Keratinocyte (primary cell): ENCODE measurements around the gene BLNK. TPM values are rescaled to one million over a fixed set of nuclear protein-coding genes. Genes with fewer than 3 reads are reported as not detected.

ENCODE experiments used
- DNase-seq: peaks from one replicate; pipeline ENCODE4 v3.0.0-alpha.2; 2011; ENCODE audit warnings: low read depth, missing footprints, low spot score
- FAIRE-seq: peaks from 2 replicates; lab custom pipeline; 2011; peaks lifted over from hg19 to GRCh38; lab: Jason Lieb, UNC
- H2AFZ ChIP-seq: 2 replicates; pipeline ENCODE4 v1.6.0; 2012; ENCODE audit warnings: low read length, control low read depth, inconsistent platforms; ENCODE audit not compliant: control insufficient read depth
- H3K27ac ChIP-seq: 2 replicates; pipeline ENCODE4 v1.5.1; 2011; ENCODE audit warnings: low read length; ENCODE audit not compliant: control insufficient read depth, insufficient read depth
- H3K27me3 ChIP-seq: 3 replicates; pipeline ENCODE4 v1.6.0; 2011; ENCODE audit warnings: low read length; ENCODE audit not compliant: control insufficient read depth, insufficient read depth; ENCODE audit errors: extremely low read depth
- H3K36me3 ChIP-seq, 2 experiments: 2 replicates in 1 of 2; 3 replicates in 1 of 2; pipeline ENCODE4 v1.5.1; 2011; ENCODE audit warnings: low read length in 2 of 2, mild to moderate bottlenecking in 1 of 2; ENCODE audit not compliant: control insufficient read depth in 2 of 2, insufficient read depth in 2 of 2; ENCODE audit errors: extremely low read depth in 1 of 2
- H3K4me1 ChIP-seq: 3 replicates; pipeline ENCODE4 v1.5.1; 2011; ENCODE audit warnings: low read length; ENCODE audit not compliant: control insufficient read depth, insufficient read depth; ENCODE audit errors: extremely low read depth
- H3K4me2 ChIP-seq: 3 replicates; pipeline ENCODE4 v1.6.0; 2011; ENCODE audit warnings: low read depth, low read length; ENCODE audit not compliant: control insufficient read depth, insufficient read depth; ENCODE audit errors: extremely low read depth
- H3K4me3 ChIP-seq, 3 experiments: fragments of 200-600 bp in 1 of 3; sonication (generic) in 1 of 3; 2 replicates in 2 of 3; 3 replicates in 1 of 3; pipeline ENCODE4 v1.5.1; 2011 to 2016; ENCODE audit warnings: low read length in 3 of 3, mild to moderate bottlenecking in 3 of 3, control low read depth in 2 of 3, inconsistent platforms in 1 of 3, low read depth in 1 of 3, mixed read lengths in 1 of 3, mixed run types in 1 of 3, moderate library complexity in 1 of 3; ENCODE audit not compliant: control insufficient read depth in 2 of 3, insufficient read depth in 2 of 3; ENCODE audit errors: extremely low read depth in 1 of 3
- H3K79me2 ChIP-seq: 2 replicates; pipeline ENCODE4 v1.6.0; 2012; ENCODE audit warnings: low read length; ENCODE audit not compliant: control insufficient read depth, insufficient read depth
- H3K9ac ChIP-seq: 3 replicates; pipeline ENCODE4 v1.6.0; 2011; ENCODE audit warnings: low read length; ENCODE audit not compliant: control insufficient read depth, insufficient read depth; ENCODE audit errors: extremely low read depth
- H3K9me1 ChIP-seq: 3 replicates; pipeline ENCODE4 v1.6.0; 2011; ENCODE audit warnings: low read length; ENCODE audit not compliant: control insufficient read depth, insufficient read depth; ENCODE audit errors: extremely low read depth
- H3K9me3 ChIP-seq: 2 replicates; pipeline ENCODE4 v1.5.1; 2012; ENCODE audit warnings: low read depth, low read length; ENCODE audit not compliant: control insufficient read depth
- H4K20me1 ChIP-seq: 3 replicates; pipeline ENCODE4 v1.6.0; 2011; ENCODE audit warnings: low read length; ENCODE audit not compliant: control insufficient read depth, insufficient read depth; ENCODE audit errors: extremely low read depth
- EZH2 ChIP-seq: IDR thresholded peaks from one replicate; pipeline ENCODE4 v1.6.1; 2012; ENCODE audit warnings: inconsistent platforms, mild to moderate bottlenecking, low read length, moderate library complexity
- dilution Hi-C: fragments of 300-500 bp; cut with MboI; formaldehyde crosslinking; loops from one replicate; pipeline ENCODE4 v1.7.0; 2020; ENCODE audit warnings: low sequenced_read_pairs; ENCODE audit not compliant: extremely low pct_ligation_motif_present
- polyA plus RNA-seq, 5 experiments: library from polyadenylated mRNA; depleted of rRNA in 3 of 5; stranded (reverse) in 3 of 5; stranded (forward) in 1 of 5; unstranded in 1 of 5; fragments of >200 nt; gene quantifications; 1 replicate in 1 of 5; 2 replicates in 3 of 5; 3 replicates in 1 of 5; pipeline versions ENCODE4 v1.2.1 to v1.2.3, GENCODE V29; 2011 to 2012; ENCODE audit warnings: missing spikeins in 2 of 5, low read depth in 1 of 5, low replicate concordance in 1 of 5
- TF ChIP-seq, protein P1 (sequence below), 3 experiments: IDR thresholded peaks in 1 of 3; conservative IDR thresholded peaks in 1 of 3; optimal IDR thresholded peaks in 1 of 3; 2 replicates in 2 of 3; 3 replicates in 1 of 3; pipeline versions ENCODE3 to v1.5.1; 2011; ENCODE audit warnings: low read length in 3 of 3, mild to moderate bottlenecking in 3 of 3, moderate library complexity in 2 of 3, control low read depth in 1 of 3, inconsistent platforms in 1 of 3; ENCODE audit not compliant: insufficient read depth in 2 of 3; ENCODE audit errors: extremely low read depth in 1 of 3

BLNK gene
- polyA plus RNA-seq, 1 donor (not counting 4 experiments of a cell fraction or from before 2014, with no cell fraction given), result 2.2 TPM

DNA sequence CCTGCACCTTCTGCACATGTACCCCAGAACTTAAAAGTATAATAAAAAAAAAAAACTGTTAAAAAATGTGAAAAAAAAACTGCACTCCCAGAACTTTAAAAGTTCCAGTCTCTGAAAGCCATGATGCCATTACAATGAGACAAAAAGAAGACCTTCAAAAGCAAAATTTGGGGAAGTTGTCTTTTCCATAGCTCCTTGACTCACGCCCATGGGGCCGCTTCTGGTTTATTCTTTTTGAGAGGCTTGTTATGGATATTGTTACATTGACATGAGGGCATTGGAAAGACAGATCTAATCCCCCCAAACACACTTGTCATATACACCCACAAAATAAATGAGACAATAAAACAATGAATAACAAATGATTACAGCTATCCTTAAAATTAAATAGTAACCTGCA, 798 bp downstream of the BLNK start:
- dilution Hi-C loops, result no loop called here
- peaks cover 37% of the 10 kb centered on the region for H3K4me1 ChIP-seq
- H3K27me3 ChIP-seq, result no peaks in the 10 kb centered on the region
- H3K4me2 ChIP-seq, result no peak overlapping the region
- H3K79me2 ChIP-seq, result no peaks in the 10 kb centered on the region
- DNase-seq, result no peak
- H4K20me1 ChIP-seq, result no peaks in the 10 kb centered on the region
- no peaks in the 10 kb centered on the region for H3K9me3 ChIP-seq
- no peak overlapping the region for H3K4me3 ChIP-seq
- H3K36me3 ChIP-seq, result no peaks in the 10 kb centered on the region
- no peaks in the 10 kb centered on the region for H3K9me1 ChIP-seq
- TF ChIP-seq, protein P1, sequence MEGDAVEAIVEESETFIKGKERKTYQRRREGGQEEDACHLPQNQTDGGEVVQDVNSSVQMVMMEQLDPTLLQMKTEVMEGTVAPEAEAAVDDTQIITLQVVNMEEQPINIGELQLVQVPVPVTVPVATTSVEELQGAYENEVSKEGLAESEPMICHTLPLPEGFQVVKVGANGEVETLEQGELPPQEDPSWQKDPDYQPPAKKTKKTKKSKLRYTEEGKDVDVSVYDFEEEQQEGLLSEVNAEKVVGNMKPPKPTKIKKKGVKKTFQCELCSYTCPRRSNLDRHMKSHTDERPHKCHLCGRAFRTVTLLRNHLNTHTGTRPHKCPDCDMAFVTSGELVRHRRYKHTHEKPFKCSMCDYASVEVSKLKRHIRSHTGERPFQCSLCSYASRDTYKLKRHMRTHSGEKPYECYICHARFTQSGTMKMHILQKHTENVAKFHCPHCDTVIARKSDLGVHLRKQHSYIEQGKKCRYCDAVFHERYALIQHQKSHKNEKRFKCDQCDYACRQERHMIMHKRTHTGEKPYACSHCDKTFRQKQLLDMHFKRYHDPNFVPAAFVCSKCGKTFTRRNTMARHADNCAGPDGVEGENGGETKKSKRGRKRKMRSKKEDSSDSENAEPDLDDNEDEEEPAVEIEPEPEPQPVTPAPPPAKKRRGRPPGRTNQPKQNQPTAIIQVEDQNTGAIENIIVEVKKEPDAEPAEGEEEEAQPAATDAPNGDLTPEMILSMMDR (optimal IDR thresholded peaks at IDR 0.05 in 1 of 3, IDR thresholded peaks at IDR 0.05 in 1 of 3, conservative IDR thresholded peaks at IDR 0.05 in 1 of 3; ENCODE audit: extremely low read depth in 1 of 3, insufficient read depth in 2 of 3, low read length in 3 of 3), result no peak
- no peak for TF ChIP-seq EZH2
- no peak overlapping the region for H2AFZ ChIP-seq
- no peak for FAIRE-seq
- no peak overlapping the region for H3K27ac ChIP-seq
- H3K9ac ChIP-seq, result no peak overlapping the region

GRCh38 chr10:96269438-96270300, 1.7 kb downstream of the BLNK start:
- H3K27ac ChIP-seq, result no peak overlapping the region
- dilution Hi-C loops, result no loop called here
- no peaks in the 10 kb centered on the region for H3K9me3 ChIP-seq
- H4K20me1 ChIP-seq, result no peaks in the 10 kb centered on the region
- TF ChIP-seq, protein P1 (optimal IDR thresholded peaks at IDR 0.05 in 1 of 3, IDR thresholded peaks at IDR 0.05 in 1 of 3, conservative IDR thresholded peaks at IDR 0.05 in 1 of 3; ENCODE audit: extremely low read depth in 1 of 3, insufficient read depth in 2 of 3, low read length in 3 of 3), result no peak
- TF ChIP-seq EZH2, result no peak
- H3K9me1 ChIP-seq, result no peaks in the 10 kb centered on the region
- no peak overlapping the region for H3K4me3 ChIP-seq
- no peak overlapping the region for H3K9ac ChIP-seq
- no peak overlapping the region for H2AFZ ChIP-seq
- H3K27me3 ChIP-seq, result no peaks in the 10 kb centered on the region
- no peaks in the 10 kb centered on the region for H3K36me3 ChIP-seq
- DNase-seq, result no peak
- no peak overlapping the region for H3K4me2 ChIP-seq
- no peaks in the 10 kb centered on the region for H3K79me2 ChIP-seq
- FAIRE-seq, result no peak
- H3K4me1 ChIP-seq, result peaks cover 35% of the 10 kb centered on the region
